Gastrocnemius medialis (tissue), 4 donors: ENCODE measurements around the gene XYLT2.

ENCODE experiments used
- CTCF ChIP-seq, 5 experiments: fragments of 450-650 bp in 3 of 5; fragments of 200-600 bp in 2 of 5; sonication (generic) in 2 of 5; IDR thresholded peaks in 4 of 5; conservative IDR thresholded peaks in 1 of 5; 1 replicate in 4 of 5; 2 replicates in 1 of 5; pipeline ENCODE4 v1.5.1; 2016 to 2019; ENCODE audit warnings: antibody characterized with exemption in 5 of 5, mild to moderate bottlenecking in 3 of 5, moderate library complexity in 3 of 5
- POLR2A ChIP-seq, 2 donors: fragments of 450-650 bp; IDR thresholded peaks; one replicate each; pipeline ENCODE4 v1.6.1; 2017; ENCODE audit warnings: antibody characterized with exemption in 2 of 2, mild to moderate bottlenecking in 2 of 2, moderate library complexity in 2 of 2

DNA sequence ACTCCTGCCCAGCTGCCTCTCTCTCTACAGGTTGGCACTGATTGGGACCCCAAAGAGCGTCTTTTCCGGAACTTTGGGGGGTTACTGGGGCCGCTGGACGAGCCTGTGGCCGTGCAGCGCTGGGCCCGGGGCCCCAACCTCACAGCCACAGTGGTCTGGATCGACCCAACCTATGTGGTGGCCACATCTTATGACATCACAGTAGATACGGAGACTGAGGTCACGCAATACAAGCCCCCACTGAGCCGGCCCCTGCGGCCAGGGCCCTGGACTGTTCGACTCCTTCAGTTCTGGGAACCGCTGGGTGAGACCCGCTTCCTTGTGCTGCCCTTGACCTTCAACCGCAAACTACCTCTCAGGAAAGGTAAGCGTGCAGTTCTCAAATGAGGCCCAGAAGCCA lies 12.3 kb downstream of the XYLT2 start:
- TF ChIP-seq CTCF (IDR thresholded peaks at IDR 0.05 in 4 of 5, conservative IDR thresholded peaks at IDR 0.05 in 1 of 5) (no peak), POLR2A (IDR thresholded peaks at IDR 0.05) (no peak)
